Ovary (tissue), 9 donors: ENCODE measurements around the gene APOC4. TPM values are rescaled to one million over a fixed set of nuclear protein-coding genes. Genes with fewer than 3 reads are reported as not detected.
"Not testable (repeated sequence)": the region's sequence is repeated elsewhere in the genome, so short reads cannot be mapped to it uniquely, and the experiment has no call there.

Experiments
- DNase-seq, 5 donors: peaks; one replicate each; pipeline ENCODE4 v3.0.0-alpha.2; 2019 to 2020
- H3K27ac ChIP-seq, 2 donors: fragments of 200-600 bp; one replicate each; pipeline versions ENCODE4 v1.5.1 to v1.8.0; 2019 to 2022
- H3K27me3 ChIP-seq: fragments of 200-600 bp; one replicate; pipeline ENCODE4 v1.8.0; 2022
- H3K36me3 ChIP-seq: fragments of 200-600 bp; sonication (generic); one replicate; pipeline ENCODE4 v1.5.1; 2019
- H3K4me1 ChIP-seq: one replicate; pipeline ENCODE4 v1.8.1; 2013; ENCODE audit warnings: mild to moderate bottlenecking, moderate library complexity; ENCODE audit not compliant: insufficient read depth
- H3K4me3 ChIP-seq: fragments of 200-600 bp; sonication (generic); one replicate; pipeline ENCODE4 v1.5.1; 2017
- H3K9me3 ChIP-seq, 2 donors: fragments of 200-600 bp in 1 of 2; sonication (generic) in 1 of 2; one replicate each; pipeline versions ENCODE4 v1.5.1 to v1.8.1; 2013 to 2019; ENCODE audit warnings: mild to moderate bottlenecking in 1 of 2, moderate library complexity in 1 of 2
- EP300 ChIP-seq: sonication (generic); formaldehyde crosslinking; IDR thresholded peaks from one replicate; pipeline ENCODE4 v1.6.1; 2017; ENCODE audit warnings: antibody characterized with exemption
- POLR2A ChIP-seq: fragments of 450-650 bp; IDR thresholded peaks from one replicate; pipeline ENCODE4 v1.6.1; 2017; ENCODE audit warnings: antibody characterized with exemption, mild to moderate bottlenecking, moderate library complexity
- WGBS, 3 donors: extraction: QIAGEN DNeasy Blood & Tissue Kit in 1 of 3; methylation state at CpG; one replicate each; pipeline versions ENCODE4 v1.1.5 to v1.1.7; 2013 to 2017; 5-methylcytosine and 5-hydroxymethylcytosine counted together
- intact Hi-C, 4 donors: fragments of 100-400 bp; cut with DNase I; formaldehyde crosslinking; loops; one replicate each; pipeline versions ENCODE4 v1.11.0 to v1.15.1; 2022 to 2023
- polyA plus RNA-seq, 2 donors: library from polyadenylated mRNA; stranded (reverse); fragments of 200-250 nt in 1 of 2; fragments of 350-450 nt in 1 of 2; fragmentation: Illumina TruSeq in 1 of 2; extraction: RNeasy Lipid Tissue Mini Kit (QIAGEN cat#74804) in 1 of 2; gene quantifications; one replicate each; pipeline ENCODE4 v1.2.3, GENCODE V29; 2013 to 2014
- total RNA-seq, 7 donors: library from RNA; depleted of rRNA in 2 of 7; stranded (reverse); fragments of >200 nt in 2 of 7; fragmentation: NEBNext Ultra II Directional in 3 of 7; extraction: Animal tissue kit (Norgen Biotek cat#: 25700) in 3 of 7; gene quantifications; one replicate each; pipeline versions ENCODE4 v1.1.0 to v1.2.4, GENCODE V29; 2016 to 2023
- TF ChIP-seq, protein P1 (sequence below), 3 donors: fragments of 450-650 bp in 2 of 3; fragments of 200-600 bp in 1 of 3; IDR thresholded peaks; one replicate each; pipeline versions ENCODE4 v1.5.1 to v1.8.0; 2016 to 2022; ENCODE audit warnings: antibody characterized with exemption in 3 of 3, mild to moderate bottlenecking in 1 of 3
- donor health status: DM: no; HTN: no; CAD: no; lungs with moderate emphysema.
- donor health status: DM: no; HTN: no; CAD: no.
- donor health status: Bipolar disorder and iron deficiency.
- donor health status: DM: yes; HTN: yes; CAD: no.
- donor health status: DM: no; HTN: no; CAD: no.
- donor health status: DM: yes; HTN: yes; CAD: no.

APOC4 gene
- total and polyA plus RNA-seq, 9 donors, result 0.57 TPM; not detected in 8

DNA sequence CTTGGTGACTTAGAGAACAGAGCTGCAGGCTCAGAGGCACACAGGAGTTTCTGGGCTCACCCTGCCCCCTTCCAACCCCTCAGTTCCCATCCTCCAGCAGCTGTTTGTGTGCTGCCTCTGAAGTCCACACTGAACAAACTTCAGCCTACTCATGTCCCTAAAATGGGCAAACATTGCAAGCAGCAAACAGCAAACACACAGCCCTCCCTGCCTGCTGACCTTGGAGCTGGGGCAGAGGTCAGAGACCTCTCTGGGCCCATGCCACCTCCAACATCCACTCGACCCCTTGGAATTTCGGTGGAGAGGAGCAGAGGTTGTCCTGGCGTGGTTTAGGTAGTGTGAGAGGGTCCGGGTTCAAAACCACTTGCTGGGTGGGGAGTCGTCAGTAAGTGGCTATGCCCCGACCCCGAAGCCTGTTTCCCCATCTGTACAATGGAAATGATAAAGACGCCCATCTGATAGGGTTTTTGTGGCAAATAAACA is 17.8 kb upstream of the APOC4 start:
- Histone ChIP-seq H3K4me1 (peaks cover 14% of the 10 kb centered on the region), H3K4me3 (no peak overlapping the region), H3K27me3 (no peaks in the 10 kb centered on the region), H3K27ac (peak overlapping the region in 1 of 2 donors; percentile 64), H3K9me3 (no peaks in the 10 kb centered on the region), H3K36me3 (no peaks in the 10 kb centered on the region)
- DNase-seq, result peak in 1 of 5 donors; percentile 56
- WGBS, 3 donors, result 61 to 72% (median 71%) methylated on average over 8 of the region's 8 CpGs
- TF ChIP-seq EP300 (no peak), POLR2A (no peak)
- TF ChIP-seq, protein P1, sequence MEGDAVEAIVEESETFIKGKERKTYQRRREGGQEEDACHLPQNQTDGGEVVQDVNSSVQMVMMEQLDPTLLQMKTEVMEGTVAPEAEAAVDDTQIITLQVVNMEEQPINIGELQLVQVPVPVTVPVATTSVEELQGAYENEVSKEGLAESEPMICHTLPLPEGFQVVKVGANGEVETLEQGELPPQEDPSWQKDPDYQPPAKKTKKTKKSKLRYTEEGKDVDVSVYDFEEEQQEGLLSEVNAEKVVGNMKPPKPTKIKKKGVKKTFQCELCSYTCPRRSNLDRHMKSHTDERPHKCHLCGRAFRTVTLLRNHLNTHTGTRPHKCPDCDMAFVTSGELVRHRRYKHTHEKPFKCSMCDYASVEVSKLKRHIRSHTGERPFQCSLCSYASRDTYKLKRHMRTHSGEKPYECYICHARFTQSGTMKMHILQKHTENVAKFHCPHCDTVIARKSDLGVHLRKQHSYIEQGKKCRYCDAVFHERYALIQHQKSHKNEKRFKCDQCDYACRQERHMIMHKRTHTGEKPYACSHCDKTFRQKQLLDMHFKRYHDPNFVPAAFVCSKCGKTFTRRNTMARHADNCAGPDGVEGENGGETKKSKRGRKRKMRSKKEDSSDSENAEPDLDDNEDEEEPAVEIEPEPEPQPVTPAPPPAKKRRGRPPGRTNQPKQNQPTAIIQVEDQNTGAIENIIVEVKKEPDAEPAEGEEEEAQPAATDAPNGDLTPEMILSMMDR (IDR thresholded peaks at IDR 0.05), result no peak
- intact Hi-C loops, result no loop called here

DNA sequence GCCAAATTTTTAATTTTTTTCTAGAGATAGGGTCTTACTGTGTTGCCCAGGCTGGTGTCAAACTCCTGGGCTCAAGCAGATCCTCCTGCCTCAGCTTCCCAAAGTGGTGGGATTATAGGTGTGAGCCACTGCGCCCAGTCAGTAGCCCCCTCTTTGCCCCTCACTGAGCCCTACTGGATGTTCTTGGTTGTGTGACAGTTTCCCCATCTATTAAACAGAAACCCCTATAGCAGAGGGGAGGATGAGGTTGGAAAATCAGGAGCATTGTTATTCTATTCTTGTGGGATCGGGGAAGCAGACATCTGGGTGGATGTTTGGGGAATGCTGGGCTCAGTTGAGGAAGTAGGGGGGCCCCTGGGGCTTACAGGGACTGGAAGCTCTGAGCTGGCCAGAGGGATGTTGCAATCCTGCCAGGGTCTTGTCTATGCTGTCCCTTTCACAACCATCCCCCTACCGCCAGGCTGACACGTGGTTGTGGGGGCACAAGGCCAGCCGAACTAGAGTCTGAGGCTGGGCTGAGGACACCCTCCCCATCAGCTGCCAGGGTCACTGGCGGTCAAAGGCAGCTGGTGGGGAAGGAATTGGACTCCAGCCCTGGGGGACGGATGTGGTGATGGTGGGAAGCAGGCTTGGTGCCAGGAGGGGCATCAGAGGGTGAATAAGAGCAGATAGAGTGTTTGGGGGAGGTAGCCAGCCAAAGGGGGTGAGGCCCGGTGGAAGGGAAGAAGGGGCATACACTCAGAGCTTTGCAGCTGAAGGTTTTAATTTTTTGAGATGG is 16.7 kb upstream of the APOC4 start:
- Histone ChIP-seq H3K4me3 (no peak overlapping the region), H3K4me1 (peaks cover 14% of the 10 kb centered on the region), H3K36me3 (no peaks in the 10 kb centered on the region), H3K27ac (peak overlapping the region in 1 of 2 donors; percentile 64), H3K9me3 (no peaks in the 10 kb centered on the region), H3K27me3 (no peaks in the 10 kb centered on the region)
- DNase-seq, result peak; percentile 78 to 90 (median 88)
- intact Hi-C loops, result no loop called here
- TF ChIP-seq, protein P1 (IDR thresholded peaks at IDR 0.05), result no peak
- WGBS, 3 donors, result 21 to 36% (median 25%) methylated on average over 8 of the region's 8 CpGs

DNA sequence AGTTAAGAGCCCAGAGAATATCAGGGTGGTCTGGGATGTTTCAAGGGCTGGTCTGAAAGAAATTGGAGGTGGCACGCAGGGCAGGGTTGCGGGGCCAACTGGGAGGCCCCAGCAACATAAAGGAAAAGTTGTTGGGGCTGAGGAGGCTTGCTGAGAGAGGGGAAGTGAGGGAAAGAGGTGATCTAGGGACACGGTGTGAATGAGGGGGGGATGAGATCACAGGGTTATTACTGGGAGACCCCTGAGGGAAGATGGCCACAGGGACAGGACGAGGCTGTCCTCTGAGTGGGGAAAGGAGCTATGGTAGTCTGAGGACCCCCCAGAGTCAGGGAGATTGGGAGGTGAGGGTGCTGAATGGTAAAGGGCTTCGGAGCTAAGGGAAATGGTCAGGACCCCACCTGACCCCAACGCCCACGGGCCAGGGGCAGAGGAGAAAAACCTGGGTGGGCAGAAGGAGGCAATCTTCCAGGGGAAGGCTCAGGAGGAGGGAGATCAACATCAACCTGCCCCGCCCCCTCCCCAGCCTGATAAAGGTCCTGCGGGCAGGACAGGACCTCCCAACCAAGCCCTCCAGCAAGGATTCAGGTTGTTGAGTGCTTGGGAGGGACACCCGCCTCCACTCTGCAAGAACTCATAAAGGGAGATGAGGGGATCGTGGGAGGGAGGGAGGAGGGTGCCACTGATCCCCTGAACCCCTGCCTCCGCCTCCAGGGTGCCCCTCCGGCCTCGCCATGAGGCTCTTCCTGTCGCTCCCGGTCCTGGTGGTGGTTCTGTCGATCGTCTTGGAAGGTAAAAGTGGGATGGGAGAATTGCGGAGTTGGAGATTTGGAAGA is 15.6 kb upstream of the APOC4 start:
- 46 to 57% (median 54%) methylated on average over 17 to 19 of the region's 19 CpGs for WGBS, 3 donors
- H3K9me3 ChIP-seq, H3K4me3 ChIP-seq, intact Hi-C loops, H3K36me3 ChIP-seq, H3K27me3 ChIP-seq: not testable (repeated sequence)
- H3K4me1 ChIP-seq, result peaks cover 14% of the 10 kb centered on the region
- peak overlapping the region in 1 of 2 donors; percentile 64 for H3K27ac ChIP-seq
- DNase-seq, result peak in 1 of 5 donors; percentile 36

DNA sequence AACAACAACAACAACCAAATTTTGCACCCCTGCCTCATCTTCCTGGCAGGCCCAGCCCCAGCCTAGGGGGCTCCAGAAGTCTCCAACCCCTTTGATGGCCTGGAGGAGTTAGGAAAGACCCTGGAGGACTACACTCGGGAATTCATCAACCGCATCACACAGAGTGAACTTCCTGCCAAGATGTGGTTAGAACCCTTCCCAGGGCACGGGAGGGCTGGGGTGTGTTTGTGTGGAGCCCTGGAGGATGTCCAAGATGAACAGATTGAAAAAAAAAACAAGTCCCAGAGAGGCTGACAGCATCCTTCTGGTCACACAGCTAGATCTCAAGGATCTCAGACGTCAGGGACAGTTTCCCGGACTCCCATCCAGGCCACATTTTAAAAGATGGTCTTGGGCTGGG is 14.3 kb upstream of the APOC4 start:
- no peaks in the 10 kb centered on the region for H3K36me3 ChIP-seq
- peaks cover 14% of the 10 kb centered on the region for H3K4me1 ChIP-seq
- no peak overlapping the region for H3K4me3 ChIP-seq
- no peaks in the 10 kb centered on the region for H3K27me3 ChIP-seq
- intact Hi-C loops, result no loop called here
- 24 to 34% (median 27%) methylated on average over 5 of the region's 5 CpGs for WGBS, 3 donors
- H3K27ac ChIP-seq, result peak overlapping the region in 1 of 2 donors; percentile 5
- no peak for TF ChIP-seq POLR2A
- TF ChIP-seq, protein P1 (IDR thresholded peaks at IDR 0.05), result no peak
- no peak for TF ChIP-seq EP300
- DNase-seq, result no peak
- H3K9me3 ChIP-seq, result no peaks in the 10 kb centered on the region
